Upper lobe of left lung (tissue), 4 donors: ENCODE data around the gene PKNOX2.

Experiments used
- POLR2A ChIP-seq, 4 donors: fragments of 450-650 bp; IDR thresholded peaks; one replicate each; pipeline ENCODE4 v1.5.1; 2016 to 2017; ENCODE audit warnings: antibody characterized with exemption in 4 of 4, mild to moderate bottlenecking in 2 of 4
- TF ChIP-seq, protein P1 (sequence below), 6 experiments: fragments of 450-650 bp in 4 of 6; fragments of 200-600 bp in 2 of 6; sonication (generic) in 2 of 6; IDR thresholded peaks; one replicate each; pipeline ENCODE4 v1.5.1; 2016 to 2019; ENCODE audit warnings: antibody characterized with exemption in 6 of 6

GRCh38 chr11:125253795-125254525 lies 89.4 kb downstream of the PKNOX2 start:
- TF ChIP-seq, protein P1, sequence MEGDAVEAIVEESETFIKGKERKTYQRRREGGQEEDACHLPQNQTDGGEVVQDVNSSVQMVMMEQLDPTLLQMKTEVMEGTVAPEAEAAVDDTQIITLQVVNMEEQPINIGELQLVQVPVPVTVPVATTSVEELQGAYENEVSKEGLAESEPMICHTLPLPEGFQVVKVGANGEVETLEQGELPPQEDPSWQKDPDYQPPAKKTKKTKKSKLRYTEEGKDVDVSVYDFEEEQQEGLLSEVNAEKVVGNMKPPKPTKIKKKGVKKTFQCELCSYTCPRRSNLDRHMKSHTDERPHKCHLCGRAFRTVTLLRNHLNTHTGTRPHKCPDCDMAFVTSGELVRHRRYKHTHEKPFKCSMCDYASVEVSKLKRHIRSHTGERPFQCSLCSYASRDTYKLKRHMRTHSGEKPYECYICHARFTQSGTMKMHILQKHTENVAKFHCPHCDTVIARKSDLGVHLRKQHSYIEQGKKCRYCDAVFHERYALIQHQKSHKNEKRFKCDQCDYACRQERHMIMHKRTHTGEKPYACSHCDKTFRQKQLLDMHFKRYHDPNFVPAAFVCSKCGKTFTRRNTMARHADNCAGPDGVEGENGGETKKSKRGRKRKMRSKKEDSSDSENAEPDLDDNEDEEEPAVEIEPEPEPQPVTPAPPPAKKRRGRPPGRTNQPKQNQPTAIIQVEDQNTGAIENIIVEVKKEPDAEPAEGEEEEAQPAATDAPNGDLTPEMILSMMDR (IDR thresholded peaks at IDR 0.05) = no peak
- no peak for TF ChIP-seq POLR2A (IDR thresholded peaks at IDR 0.05)
